ENCODE results near the gene NTRK1. TPM values are rescaled to one million over a fixed set of nuclear protein-coding genes. Genes with fewer than 3 reads are reported as not detected.

The NTRK1 gene
- total and polyA plus RNA-seq, 2 donors (not counting 1 experiment from before 2014, with no cell fraction given), result not detected

DNA sequence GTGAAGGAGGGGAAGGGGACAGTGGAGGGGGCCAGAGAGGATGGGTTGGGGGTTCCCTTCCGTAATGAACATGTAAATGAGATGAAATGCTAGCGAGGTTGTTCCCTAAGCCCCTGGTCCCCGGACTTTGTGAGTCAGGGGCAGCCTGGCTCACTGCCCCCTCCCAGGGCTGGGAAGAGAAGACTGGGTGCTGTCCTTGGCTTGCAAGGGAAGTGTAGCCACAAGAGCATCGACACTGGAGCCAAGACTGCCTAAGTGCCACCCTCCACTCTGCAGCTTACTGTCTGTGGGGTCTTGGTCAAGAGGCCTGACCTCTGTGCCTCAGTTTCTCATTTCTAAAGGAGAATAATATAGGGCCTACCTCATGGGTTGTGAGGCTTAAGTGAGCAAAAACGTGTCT is 33.3 kb downstream of the NTRK1 start:
- Histone ChIP-seq H3K4me1 (ENCODE audit: control insufficient read depth in 2 of 2, insufficient read depth in 2 of 2, low read length in 2 of 2) (peaks cover 21 to 24% of the 10 kb centered on the region in 2 donors), H2AFZ (ENCODE audit: insufficient read depth, low read depth, low read length, poor library complexity, severe bottlenecking) (no peak overlapping the region), H3K79me2 (ENCODE audit: control insufficient read depth, insufficient read depth, low read length) (no peaks in the 10 kb centered on the region), H3K27me3 (replicated peaks in 1 of 4; ENCODE audit: control extremely low read depth in 1 of 4, control insufficient read depth in 3 of 4, insufficient read depth in 4 of 4, low read length in 3 of 4) (peaks cover 0 to 66% (median 25%) of the 10 kb centered on the region in 4 experiments), H3K4me3 (ENCODE audit: control extremely low read depth in 1 of 5, extremely low read depth in 1 of 5, insufficient read depth in 1 of 5, low read depth in 2 of 5, low read length in 4 of 5) (no peak overlapping the region), H3K36me3 (replicated peaks in 1 of 2; ENCODE audit: control extremely low read depth in 1 of 2, control insufficient read depth in 1 of 2, extremely low read depth in 1 of 2, insufficient read depth in 2 of 2, low read length in 1 of 2) (no peaks in the 10 kb centered on the region), H3K4me2 (replicated peaks; ENCODE audit: low read depth, low read length, poor library complexity, severe bottlenecking) (peak overlapping the region; percentile 60), H3K9ac (ENCODE audit: low read length) (no peak overlapping the region), H3K9me3 (ENCODE audit: control extremely low read depth in 1 of 3, control insufficient read depth in 2 of 3, insufficient read depth in 1 of 3, low read length in 2 of 3) (peaks cover 0 to 14% (median 0%) of the 10 kb centered on the region in 3 donors), H4K20me1 (ENCODE audit: control insufficient read depth, insufficient read depth, low read length, poor library complexity, severe bottlenecking) (no peaks in the 10 kb centered on the region), H3K27ac (ENCODE audit: low read length in 2 of 2) (no peak overlapping the region)
- ChIA-PET CTCF (interaction anchor here (1.1 kb wide), 1 partner anchor 168 kb away, joined by 4 read pairs; no protein-coding TSS in a partner anchor), POLR2A (no interaction called here)
- no peak for TF ChIP-seq CTCF (IDR thresholded peaks at IDR 0.05)
- no peak for TF ChIP-seq EZH2 (IDR thresholded peaks at IDR 0.05; ENCODE audit: borderline replicate concordance, insufficient read depth, low read depth, low read length, poor library complexity, severe bottlenecking)
- 32% methylated on average over 4 of the region's 5 CpGs for WGBS (ENCODE audit: insufficient coverage)
- ATAC-seq (ENCODE audit: low read depth), result no peak
- Mint-ChIP-seq H3K9me3 (ENCODE audit: insufficient read depth) (no peaks in the 10 kb centered on the region), H3K27ac (no peak overlapping the region), H3K4me1 (peaks cover 15% of the 10 kb centered on the region), H3K27me3 (peaks cover 75% of the 10 kb centered on the region), H3K4me3 (peak overlapping the region; percentile 39)
- intact Hi-C loops (cut with micrococcal nuclease), result no loop called here
- DNase-seq, result no peak

DNA sequence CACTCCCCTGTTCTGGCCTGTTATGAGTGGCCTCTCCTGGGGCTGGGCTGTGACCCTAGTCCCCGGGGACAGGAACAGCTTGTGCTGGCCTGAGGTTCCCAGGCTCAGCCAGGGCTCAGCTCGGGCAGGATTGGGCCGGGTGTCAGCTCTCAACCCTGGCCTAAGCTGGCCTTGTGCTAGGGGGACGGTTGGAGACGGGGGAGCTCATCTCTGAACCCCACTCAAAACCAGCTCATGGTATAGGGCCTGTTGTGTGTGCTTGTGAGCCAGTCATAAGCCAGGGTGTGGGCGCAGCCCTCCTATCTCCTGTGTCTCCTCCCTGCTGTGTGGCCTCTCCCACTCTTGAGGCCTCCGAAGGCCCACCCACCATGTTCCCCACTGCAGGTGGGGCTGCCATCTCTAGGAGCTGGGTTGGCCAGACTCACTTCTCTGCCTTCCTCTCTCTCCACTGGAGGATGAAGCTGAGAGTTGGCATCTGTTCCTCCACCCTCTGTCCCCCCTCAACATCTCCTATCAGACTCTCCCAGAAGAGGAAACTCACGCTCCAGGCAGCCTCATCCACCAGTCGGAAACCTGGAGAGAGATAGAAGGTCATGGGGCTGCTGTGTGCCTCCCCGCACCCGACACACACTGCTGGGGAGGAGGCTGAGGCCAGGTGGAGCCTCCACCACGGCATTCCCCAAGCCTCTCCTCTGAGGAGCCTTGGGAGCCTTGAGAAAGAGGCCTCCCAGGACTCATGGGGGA is 34.2 kb downstream of the NTRK1 start:
- Mint-ChIP-seq H3K4me1 (peaks cover 15% of the 10 kb centered on the region), H3K27me3 (peaks cover 74% of the 10 kb centered on the region), H3K9me3 (ENCODE audit: insufficient read depth) (no peaks in the 10 kb centered on the region), H3K27ac (no peak overlapping the region), H3K4me3 (no peak overlapping the region)
- Histone ChIP-seq H3K79me2 (ENCODE audit: control insufficient read depth, insufficient read depth, low read length) (no peaks in the 10 kb centered on the region), H2AFZ (ENCODE audit: insufficient read depth, low read depth, low read length, poor library complexity, severe bottlenecking) (no peak overlapping the region), H3K9me3 (ENCODE audit: control extremely low read depth in 1 of 3, control insufficient read depth in 2 of 3, insufficient read depth in 1 of 3, low read length in 2 of 3) (peaks cover 0 to 14% (median 0%) of the 10 kb centered on the region in 3 donors), H3K36me3 (replicated peaks in 1 of 2; ENCODE audit: control extremely low read depth in 1 of 2, control insufficient read depth in 1 of 2, extremely low read depth in 1 of 2, insufficient read depth in 2 of 2, low read length in 1 of 2) (no peaks in the 10 kb centered on the region), H3K4me3 (ENCODE audit: control extremely low read depth in 1 of 5, extremely low read depth in 1 of 5, insufficient read depth in 1 of 5, low read depth in 2 of 5, low read length in 4 of 5) (no peak overlapping the region), H3K27ac (ENCODE audit: low read length in 2 of 2) (no peak overlapping the region), H3K4me1 (ENCODE audit: control insufficient read depth in 2 of 2, insufficient read depth in 2 of 2, low read length in 2 of 2) (peaks cover 21 to 24% of the 10 kb centered on the region in 2 donors), H3K9ac (ENCODE audit: low read length) (no peak overlapping the region), H3K27me3 (replicated peaks in 1 of 4; ENCODE audit: control extremely low read depth in 1 of 4, control insufficient read depth in 3 of 4, insufficient read depth in 4 of 4, low read length in 3 of 4) (peaks cover 0 to 72% (median 25%) of the 10 kb centered on the region in 4 experiments), H3K4me2 (replicated peaks; ENCODE audit: low read depth, low read length, poor library complexity, severe bottlenecking) (no peak overlapping the region), H4K20me1 (ENCODE audit: control insufficient read depth, insufficient read depth, low read length, poor library complexity, severe bottlenecking) (no peaks in the 10 kb centered on the region)
- CTCF ChIA-PET, result interaction anchor here (1.1 kb wide), 1 partner anchor 169 kb away, joined by 4 read pairs; no protein-coding TSS in a partner anchor
- WGBS (ENCODE audit: insufficient coverage), result 64% methylated on average over 8 of the region's 12 CpGs
- intact Hi-C loops (cut with micrococcal nuclease), result no loop called here
- no peak for ATAC-seq (ENCODE audit: low read depth)
- POLR2A ChIA-PET, result interaction anchor here (0.6 kb wide), 1 partner anchor 272 kb away, joined by 5 read pairs; no protein-coding TSS in a partner anchor
- no peak for TF ChIP-seq CTCF (IDR thresholded peaks at IDR 0.05)
- TF ChIP-seq EZH2 (IDR thresholded peaks at IDR 0.05; ENCODE audit: borderline replicate concordance, insufficient read depth, low read depth, low read length, poor library complexity, severe bottlenecking), result no peak
- no peak for DNase-seq

Measured in B cell (primary cell).